SJSA1 (cell line): ENCODE data around the gene SMYD4. TPM values are rescaled to one million over a fixed set of nuclear protein-coding genes. Genes with fewer than 3 reads are reported as not detected.
A peak's percentile ranks its signal among the peaks of the same experiment; 100 is the strongest.
"Not testable (repeated sequence)": the region's sequence is repeated elsewhere in the genome, so short reads cannot be mapped to it uniquely, and the experiment has no call there.

ENCODE experiments used
- DNase-seq, 2 experiments: peaks; one replicate each; pipeline ENCODE4 v3.0.0-alpha.2; 2015 to 2020; ENCODE audit warnings: low spot score in 2 of 2, low read depth in 1 of 2
- H3K27ac ChIP-seq: fragments of 250-450 bp; sonication (Bioruptor Pico); 2 replicates; pipeline ENCODE4 v1.5.1; 2020; ENCODE audit warnings: mild to moderate bottlenecking, moderate library complexity
- H3K27me3 ChIP-seq: fragments of 250-450 bp; sonication (Bioruptor Pico); replicated peaks from 2 replicates; pipeline ENCODE4 v1.5.1; 2020; ENCODE audit warnings: mild to moderate bottlenecking, moderate library complexity
- H3K36me3 ChIP-seq: fragments of 250-450 bp; sonication (Bioruptor Pico); 2 replicates; pipeline ENCODE4 v1.5.1; 2020; ENCODE audit warnings: mild to moderate bottlenecking
- H3K4me1 ChIP-seq: fragments of 250-450 bp; sonication (Bioruptor Pico); replicated peaks from 2 replicates; pipeline ENCODE4 v1.6.1; 2021; ENCODE audit warnings: mild to moderate bottlenecking
- H3K4me3 ChIP-seq: fragments of 250-450 bp; sonication (Bioruptor Pico); 2 replicates; pipeline ENCODE4 v1.5.1; 2020; ENCODE audit warnings: mild to moderate bottlenecking
- H3K9me3 ChIP-seq: fragments of 250-450 bp; sonication (Bioruptor Pico); replicated peaks from 2 replicates; pipeline ENCODE4 v1.5.1; 2020; ENCODE audit warnings: mild to moderate bottlenecking
- total RNA-seq: library from RNA; depleted of rRNA; stranded (reverse); fragments of >200 nt; shearing (Covaris generic); gene quantifications from 2 replicates; pipeline ENCODE4 v1.2.3, GENCODE V29; 2014

Gene SMYD4
- total RNA-seq, 1 experiment from 2014 or later: 6.3 TPM

GRCh38 chr17:1807890-1808289 lies 21.8 kb downstream of the SMYD4 start:
- Histone ChIP-seq H3K36me3 (peaks cover 21% of the 10 kb centered on the region), H3K4me3 (no peak overlapping the region), H3K27ac (no peak overlapping the region), H3K27me3 (no peaks in the 10 kb centered on the region), H3K4me1 (no peaks in the 10 kb centered on the region), H3K9me3 (no peaks in the 10 kb centered on the region)
- no peak for DNase-seq

- H3K27ac ChIP-seq: no peak overlapping the region
- H3K27me3 ChIP-seq: no peaks in the 10 kb centered on the region
- H3K4me1 ChIP-seq: no peaks in the 10 kb centered on the region
- H3K36me3 ChIP-seq: peaks cover 31% of the 10 kb centered on the region
- no peaks in the 10 kb centered on the region for H3K9me3 ChIP-seq
- no peak for DNase-seq
- no peak overlapping the region for H3K4me3 ChIP-seq
Observed at GRCh38 chr17:1803280-1803679, 26.4 kb downstream of the SMYD4 start.

GRCh38 chr17:1802429-1802828 lies 27.3 kb downstream of the SMYD4 start:
- H3K27me3 ChIP-seq: no peaks in the 10 kb centered on the region
- peaks cover 31% of the 10 kb centered on the region for H3K36me3 ChIP-seq
- H3K4me1 ChIP-seq: no peaks in the 10 kb centered on the region
- no peak overlapping the region for H3K4me3 ChIP-seq
- no peaks in the 10 kb centered on the region for H3K9me3 ChIP-seq
- no peak for DNase-seq
- H3K27ac ChIP-seq: no peak overlapping the region

- no peak for DNase-seq
- H3K27ac ChIP-seq: no peak overlapping the region
Observed at GRCh38 chr17:1800712-1801111, 29.0 kb downstream of the SMYD4 start.

GRCh38 chr17:1800240-1800639 lies 29.5 kb downstream of the SMYD4 start:
- Histone ChIP-seq H3K36me3 (peaks cover 34% of the 10 kb centered on the region), H3K9me3 (no peaks in the 10 kb centered on the region), H3K4me1 (no peaks in the 10 kb centered on the region), H3K27me3 (no peaks in the 10 kb centered on the region), H3K27ac (no peak overlapping the region), H3K4me3 (no peak overlapping the region)
- DNase-seq: no peak

More at GRCh38 chr17:1800712-1801111, 29.0 kb downstream of the SMYD4 start:
- H3K4me1 ChIP-seq: no peaks in the 10 kb centered on the region
- no peaks in the 10 kb centered on the region for H3K9me3 ChIP-seq
- H3K36me3 ChIP-seq: peaks cover 34% of the 10 kb centered on the region
- no peaks in the 10 kb centered on the region for H3K27me3 ChIP-seq
- H3K4me3 ChIP-seq: no peak overlapping the region

- not testable (repeated sequence) for H3K9me3 ChIP-seq, H3K4me1 ChIP-seq, H3K27ac ChIP-seq, H3K27me3 ChIP-seq, DNase-seq, H3K4me3 ChIP-seq
- peaks cover 22% of the 10 kb centered on the region for H3K36me3 ChIP-seq
Observed at GRCh38 chr17:1797846-1798245, 31.9 kb downstream of the SMYD4 start.

- no peaks in the 10 kb centered on the region for H3K4me1 ChIP-seq
- H3K36me3 ChIP-seq: peaks cover 22% of the 10 kb centered on the region
- H3K9me3 ChIP-seq: no peaks in the 10 kb centered on the region
- no peaks in the 10 kb centered on the region for H3K27me3 ChIP-seq
- no peak overlapping the region for H3K27ac ChIP-seq
- DNase-seq: no peak
- no peak overlapping the region for H3K4me3 ChIP-seq
Observed at GRCh38 chr17:1797323-1797722, 32.4 kb downstream of the SMYD4 start.

GRCh38 chr17:1796800-1797199 lies 32.9 kb downstream of the SMYD4 start:
- DNase-seq: no peak
- H3K4me1 ChIP-seq: no peaks in the 10 kb centered on the region
- peaks cover 17% of the 10 kb centered on the region for H3K36me3 ChIP-seq
- H3K9me3 ChIP-seq: no peaks in the 10 kb centered on the region
- no peak overlapping the region for H3K4me3 ChIP-seq
- no peaks in the 10 kb centered on the region for H3K27me3 ChIP-seq
- H3K27ac ChIP-seq: no peak overlapping the region

GRCh38 chr17:1793447-1793806 lies 36.3 kb downstream of the SMYD4 start:
- DNase-seq: no peak
- Histone ChIP-seq H3K4me3 (no peak overlapping the region), H3K36me3 (peaks cover 3% of the 10 kb centered on the region; the same call in 1 of the 2 replicates), H3K27me3 (no peaks in the 10 kb centered on the region), H3K27ac (no peak overlapping the region), H3K9me3 (no peaks in the 10 kb centered on the region), H3K4me1 (no peaks in the 10 kb centered on the region)

- Histone ChIP-seq H3K36me3 (peaks cover 3% of the 10 kb centered on the region; the same call in 1 of the 2 replicates), H3K4me1 (peaks cover 3% of the 10 kb centered on the region), H3K27ac (no peak overlapping the region), H3K27me3 (no peaks in the 10 kb centered on the region), H3K9me3 (no peaks in the 10 kb centered on the region), H3K4me3 (no peak overlapping the region)
- DNase-seq: no peak
Observed at GRCh38 chr17:1792495-1793446, 36.9 kb downstream of the SMYD4 start.

GRCh38 chr17:1789936-1790335 lies 39.8 kb downstream of the SMYD4 start:
- H3K36me3 ChIP-seq: peaks cover 16% of the 10 kb centered on the region; the same call in 1 of the 2 replicates
- no peaks in the 10 kb centered on the region for H3K27me3 ChIP-seq
- H3K4me3 ChIP-seq: no peak overlapping the region
- H3K4me1 ChIP-seq: peaks cover 12% of the 10 kb centered on the region
- no peak for DNase-seq
- no peak overlapping the region for H3K27ac ChIP-seq
- no peaks in the 10 kb centered on the region for H3K9me3 ChIP-seq

GRCh38 chr17:1787301-1787902 lies 42.3 kb downstream of the SMYD4 start:
- peak; percentile 62 to 83 for DNase-seq
- Histone ChIP-seq H3K27me3 (no peaks in the 10 kb centered on the region), H3K36me3 (peaks cover 30% of the 10 kb centered on the region), H3K4me3 (no peak overlapping the region), H3K27ac (peak overlapping the region; percentile 48), H3K4me1 (peaks cover 12% of the 10 kb centered on the region), H3K9me3 (no peaks in the 10 kb centered on the region)

GRCh38 chr17:1786708-1787107 lies 43.0 kb downstream of the SMYD4 start:
- Histone ChIP-seq H3K27me3 (no peaks in the 10 kb centered on the region), H3K36me3 (peaks cover 34% of the 10 kb centered on the region), H3K9me3 (no peaks in the 10 kb centered on the region), H3K4me3 (no peak overlapping the region), H3K4me1 (peaks cover 12% of the 10 kb centered on the region), H3K27ac (0 out of 2 replicates have a peak overlapping the region, but pooled peaks have one; percentile 48)
- no peak for DNase-seq

- H3K9me3 ChIP-seq: no peaks in the 10 kb centered on the region
- no peak overlapping the region for H3K27ac ChIP-seq
- no peak overlapping the region for H3K4me3 ChIP-seq
- peaks cover 39% of the 10 kb centered on the region for H3K36me3 ChIP-seq
- peaks cover 12% of the 10 kb centered on the region for H3K4me1 ChIP-seq
- no peaks in the 10 kb centered on the region for H3K27me3 ChIP-seq
- DNase-seq: no peak
Observed at GRCh38 chr17:1785930-1786329, 43.8 kb downstream of the SMYD4 start.
